H54 (cell line): ENCODE data around the gene ARID3B.

ENCODE experiments used
- DNase-seq: peaks from one replicate; pipeline ENCODE4 v3.0.0; 2011; ENCODE audit warnings: low spot score, mixed read lengths; ENCODE audit not compliant: insufficient read length
- FAIRE-seq: peaks from 3 replicates; lab custom pipeline; 2011; peaks lifted over from hg19 to GRCh38; lab: Jason Lieb, UNC
- POLR2A ChIP-seq: IDR thresholded peaks from 2 replicates; pipeline ENCODE4 v1.6.1; 2011; ENCODE audit warnings: low read depth, mild to moderate bottlenecking, low read length

The ARID3B gene

DNA sequence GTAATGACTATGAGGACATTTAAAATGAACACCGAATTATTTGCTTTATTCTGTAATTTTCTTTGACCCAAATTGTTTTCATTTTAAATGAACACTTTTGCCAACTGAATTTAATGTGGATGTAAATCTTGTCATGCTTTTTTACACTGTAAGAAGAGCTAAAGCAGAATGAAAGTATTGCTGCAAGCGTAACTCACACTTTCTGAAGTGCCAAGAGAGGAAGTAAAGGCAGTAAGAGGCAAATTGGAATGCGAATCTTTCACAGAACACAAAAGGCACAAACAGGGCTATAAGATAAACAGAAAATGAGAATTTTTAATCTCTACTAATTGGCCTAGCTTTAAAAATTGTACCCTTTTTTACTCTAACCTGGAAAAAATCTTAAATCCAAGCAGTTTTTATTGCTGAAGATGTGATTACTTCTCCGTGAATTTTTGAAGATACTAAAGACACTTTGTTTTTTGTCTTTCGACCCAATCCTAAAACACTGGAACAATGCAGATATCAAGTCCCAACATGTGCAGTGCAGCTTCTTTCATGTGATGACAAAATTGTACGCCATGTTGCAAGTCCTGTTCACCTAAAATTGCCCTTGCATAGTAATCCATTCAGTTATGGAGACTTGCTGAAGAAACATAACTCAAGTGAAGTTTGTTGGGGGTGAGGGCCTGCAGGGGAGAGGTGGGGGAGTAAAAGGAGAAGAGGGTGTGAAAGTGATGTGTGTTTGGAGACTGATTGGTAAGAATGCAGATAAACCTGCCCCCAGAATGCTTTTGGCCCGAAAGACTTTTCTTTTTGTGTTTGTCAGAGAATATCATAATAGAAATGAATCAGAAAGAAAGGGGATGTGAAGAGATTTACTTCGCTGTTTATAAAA, 1.4 kb downstream of the ARID3B start:
- no peak for DNase-seq
- TF ChIP-seq POLR2A: no peak
- FAIRE-seq: no peak

DNA sequence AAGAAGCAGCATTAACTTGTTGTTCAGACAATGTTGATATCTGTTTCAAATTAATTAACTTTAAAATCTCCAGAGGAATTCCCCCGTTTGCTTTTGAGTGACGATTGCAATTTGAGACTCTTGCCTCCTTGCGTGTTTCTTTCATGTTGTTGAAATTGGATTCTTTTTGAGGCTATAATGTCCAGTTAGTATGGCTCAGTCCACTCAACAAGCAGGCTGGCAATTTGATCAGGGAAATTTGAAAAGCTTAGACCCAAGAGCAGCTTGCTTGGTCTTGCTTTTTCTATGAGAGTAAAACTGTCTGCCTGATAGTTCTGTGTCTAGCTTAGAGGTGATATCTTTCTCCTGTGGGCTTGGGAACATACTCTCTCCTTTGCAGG, 2.0 kb downstream of the ARID3B start:
- TF ChIP-seq POLR2A: no peak
- FAIRE-seq (no peak), DNase-seq (no peak)

DNA sequence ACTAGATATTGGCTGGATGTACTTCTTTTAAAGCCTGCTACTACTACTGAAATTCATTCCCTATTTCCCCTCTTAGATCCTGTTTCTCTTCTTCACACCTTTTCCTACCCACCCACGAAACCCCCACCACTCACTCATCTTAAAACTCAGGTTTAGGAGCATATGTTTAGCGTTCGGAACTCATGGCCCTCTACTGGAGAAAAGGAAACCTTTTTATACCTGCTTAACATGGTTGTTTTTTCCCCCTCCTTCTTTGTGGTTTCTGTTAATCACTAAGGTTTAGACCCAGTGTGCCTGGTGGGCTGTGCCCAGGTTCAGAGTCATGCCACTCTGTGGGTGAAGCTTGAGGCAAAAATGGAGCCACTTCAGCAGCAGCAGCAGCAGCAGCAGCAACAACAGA, 2.6 kb downstream of the ARID3B start:
- TF ChIP-seq POLR2A: no peak
- DNase-seq (no peak), FAIRE-seq (no peak)

DNA sequence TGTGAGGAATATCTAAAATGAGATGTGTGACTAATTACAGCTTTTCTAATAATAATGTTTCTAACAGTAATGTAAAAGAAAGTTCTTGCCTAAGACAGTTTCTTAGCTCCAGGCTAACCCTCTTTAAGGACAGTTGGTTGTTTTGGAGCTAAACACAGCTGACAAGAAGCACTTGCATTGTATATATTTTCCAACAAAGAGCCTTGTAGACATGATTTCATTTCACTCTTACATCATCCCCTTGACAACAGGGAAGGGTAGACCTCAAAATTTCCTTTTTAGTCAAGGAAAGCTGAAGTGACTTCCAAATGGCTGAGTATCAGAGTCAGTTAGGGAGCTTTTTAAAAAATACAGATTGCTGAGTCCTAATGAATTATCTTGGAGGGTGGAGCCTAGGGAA, 4.1 kb downstream of the ARID3B start:
- no peak for FAIRE-seq
- TF ChIP-seq POLR2A: no peak

DNA sequence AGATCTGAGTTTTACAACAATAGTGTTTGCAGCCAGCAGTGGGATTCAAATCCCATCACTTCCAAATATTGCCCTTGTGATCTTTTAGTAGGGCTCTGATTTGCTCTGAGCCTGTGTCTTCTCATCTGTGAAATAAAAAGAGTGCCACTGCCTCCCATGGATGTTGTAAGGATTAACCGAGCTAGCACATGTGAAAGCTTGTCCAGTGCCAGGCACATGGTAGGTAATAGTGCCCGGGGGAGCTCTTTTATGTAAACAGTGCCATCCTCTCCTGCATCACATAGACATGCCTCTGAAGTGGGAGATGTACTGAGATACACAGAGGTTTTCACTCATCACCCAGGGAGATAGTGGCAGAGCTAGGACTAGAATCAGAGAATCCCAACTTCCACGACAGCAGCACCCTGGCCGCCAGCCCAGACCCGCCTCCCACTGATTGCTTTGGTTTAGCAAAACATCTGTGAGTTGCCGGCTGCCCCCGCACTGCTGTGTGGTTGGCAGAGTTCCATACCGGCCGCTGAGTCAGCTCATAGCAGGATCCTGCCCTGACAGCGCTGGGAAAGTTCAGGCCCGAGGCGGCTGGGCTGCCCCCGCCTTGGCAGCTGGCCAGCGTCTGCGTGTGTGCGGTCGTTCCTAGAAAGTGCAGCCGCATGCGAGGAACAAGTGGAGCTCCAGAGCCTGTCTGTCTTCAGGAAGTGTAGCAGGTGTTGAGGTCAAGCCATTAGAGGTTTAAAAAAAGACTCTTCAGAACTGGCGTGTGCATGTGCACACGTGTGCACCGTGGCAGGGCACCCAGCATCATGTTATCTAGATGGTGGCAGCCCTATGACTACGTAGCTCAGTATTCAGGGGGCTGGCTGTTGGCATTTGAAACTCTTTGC, 5.0 kb downstream of the ARID3B start:
- DNase-seq (peak; percentile 84), FAIRE-seq (peak; percentile 43)
- no peak for TF ChIP-seq POLR2A

More for the DNA sequence above, 4.1 kb downstream of the ARID3B start:
- DNase-seq: no peak

DNA sequence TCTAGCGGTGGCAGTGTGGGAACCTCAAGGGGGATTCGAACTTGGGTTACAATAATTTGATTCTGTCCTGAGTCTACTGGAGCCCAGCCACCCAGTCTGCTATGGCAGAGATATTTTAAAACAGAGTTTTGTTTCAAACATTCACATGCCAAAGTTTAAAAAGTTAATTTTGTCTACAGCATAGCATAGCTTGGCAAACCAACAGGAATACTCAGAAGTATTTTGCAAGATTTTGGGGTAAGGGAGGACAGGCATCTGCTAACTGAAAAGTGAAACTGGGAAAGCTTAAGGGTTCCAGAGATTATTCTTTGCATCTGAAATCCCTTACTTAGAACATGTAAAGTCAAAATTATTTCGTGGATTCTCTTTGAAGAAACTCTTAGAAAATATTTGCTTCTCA, 6.6 kb downstream of the ARID3B start:
- no peak for TF ChIP-seq POLR2A
- DNase-seq: no peak
- FAIRE-seq: no peak

DNA sequence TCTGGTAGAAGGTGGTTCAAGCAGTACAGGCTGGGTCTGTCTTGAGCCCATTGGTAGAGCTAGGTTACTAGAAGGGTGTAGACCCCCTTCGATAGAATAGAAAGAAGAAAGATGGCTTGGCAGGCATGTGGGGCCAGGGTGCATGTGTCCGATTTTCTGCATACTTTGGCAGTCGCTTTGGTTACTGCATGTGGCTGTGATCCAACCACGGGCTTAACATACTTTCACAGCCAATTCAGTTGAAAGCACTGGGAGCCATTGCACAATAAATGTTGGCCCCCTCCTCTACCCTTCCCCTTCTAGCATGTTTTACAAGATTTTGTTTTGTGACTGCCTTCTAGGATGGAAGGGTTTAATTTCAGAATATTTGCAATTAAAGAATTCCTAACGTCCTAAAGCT, 7.2 kb downstream of the ARID3B start:
- no peak for DNase-seq
- FAIRE-seq: no peak
- TF ChIP-seq POLR2A: no peak

DNA sequence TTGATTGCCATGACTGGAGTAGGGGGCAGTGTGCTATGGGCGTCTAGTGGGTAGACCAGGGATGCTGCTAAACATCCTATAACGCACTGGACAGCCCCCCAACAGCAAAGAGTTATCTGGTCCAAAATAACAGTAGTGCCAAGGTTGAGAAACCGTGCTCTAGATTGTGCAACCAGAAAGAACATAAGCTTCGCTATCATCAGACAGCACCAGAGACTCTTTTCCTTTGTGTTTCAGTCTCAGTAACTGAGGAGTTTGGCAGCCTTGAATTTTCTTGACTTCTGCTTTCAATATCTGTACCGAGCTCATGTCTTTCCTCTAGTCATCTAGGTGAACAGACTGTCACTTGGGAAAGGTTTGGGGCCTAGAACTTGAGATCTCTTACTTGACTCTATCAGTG, 8.8 kb downstream of the ARID3B start:
- TF ChIP-seq POLR2A: no peak
- DNase-seq (no peak), FAIRE-seq (no peak)

DNA sequence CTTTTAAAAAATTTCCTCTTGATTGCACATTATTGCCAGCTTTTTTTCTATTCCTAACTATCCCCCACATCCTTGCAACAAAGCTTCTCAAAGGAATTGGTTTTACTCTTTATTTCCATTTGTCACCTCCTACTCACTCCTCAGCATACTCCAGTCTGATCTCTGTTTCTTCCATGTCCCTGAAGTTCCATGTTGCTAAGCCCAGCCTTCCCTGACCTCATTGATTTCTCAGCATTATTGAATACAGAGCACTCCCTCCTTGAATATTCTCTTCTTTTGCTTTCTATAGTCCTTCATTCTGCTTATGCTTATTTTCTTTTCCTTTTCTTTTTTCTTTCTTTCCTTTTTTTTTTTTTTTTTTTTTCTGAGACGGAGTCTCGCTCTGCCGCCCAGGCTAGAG, 10.7 kb downstream of the ARID3B start:
- TF ChIP-seq POLR2A: no peak
- no peak for FAIRE-seq
- DNase-seq: no peak

DNA sequence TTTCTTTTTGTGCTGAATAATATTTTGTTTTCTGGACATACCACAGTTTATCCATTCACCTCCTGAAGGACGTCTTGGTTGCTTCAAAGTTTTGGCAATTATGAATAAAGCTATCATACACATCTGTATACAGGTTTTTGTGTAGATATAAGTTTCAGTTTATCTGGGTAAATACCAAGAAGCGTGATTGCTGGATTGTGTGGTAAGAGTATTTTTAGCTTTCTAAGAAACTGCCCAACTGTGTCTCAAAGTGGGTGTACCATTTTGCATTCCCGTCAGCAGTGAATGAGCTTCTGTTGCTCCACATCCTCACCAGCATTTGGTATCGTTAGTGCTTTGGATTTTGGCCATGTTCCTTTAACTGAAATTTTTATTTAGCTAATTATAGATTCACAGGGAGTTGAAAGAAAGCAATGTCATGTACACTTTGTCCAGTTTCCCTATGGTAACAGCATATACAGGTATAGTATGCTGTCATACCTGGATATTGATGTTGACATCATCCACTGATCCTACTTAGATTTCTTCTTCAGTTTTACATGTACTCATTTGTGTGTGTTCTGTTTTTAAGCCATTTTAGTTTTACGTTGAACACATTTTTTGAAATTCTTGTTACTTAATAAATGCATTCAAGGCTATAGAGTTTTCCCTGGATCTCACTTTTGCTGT, 11.9 kb downstream of the ARID3B start:
- no peak for FAIRE-seq
- TF ChIP-seq POLR2A: no peak
- DNase-seq: no peak

DNA sequence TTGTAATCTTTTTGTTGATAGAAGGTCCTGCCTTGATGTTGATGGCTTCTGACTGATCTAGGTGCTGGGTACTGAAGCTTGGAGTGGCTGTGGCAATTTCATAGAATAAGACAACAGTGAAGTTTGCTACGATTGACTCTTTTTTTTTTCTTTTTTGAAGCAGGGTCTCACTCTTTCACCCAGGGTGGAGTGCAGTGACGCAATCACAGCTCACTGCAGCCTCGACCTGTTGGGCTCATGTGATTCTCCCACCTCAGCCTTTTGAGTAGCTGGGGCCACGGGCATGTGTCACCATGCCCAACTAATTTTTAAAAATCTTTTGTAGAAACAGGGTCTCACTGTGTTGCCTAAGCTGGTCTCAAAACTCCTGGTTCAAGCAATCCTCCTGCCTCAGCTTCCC, 14.2 kb downstream of the ARID3B start:
- no peak for FAIRE-seq
- TF ChIP-seq POLR2A: no peak

DNA sequence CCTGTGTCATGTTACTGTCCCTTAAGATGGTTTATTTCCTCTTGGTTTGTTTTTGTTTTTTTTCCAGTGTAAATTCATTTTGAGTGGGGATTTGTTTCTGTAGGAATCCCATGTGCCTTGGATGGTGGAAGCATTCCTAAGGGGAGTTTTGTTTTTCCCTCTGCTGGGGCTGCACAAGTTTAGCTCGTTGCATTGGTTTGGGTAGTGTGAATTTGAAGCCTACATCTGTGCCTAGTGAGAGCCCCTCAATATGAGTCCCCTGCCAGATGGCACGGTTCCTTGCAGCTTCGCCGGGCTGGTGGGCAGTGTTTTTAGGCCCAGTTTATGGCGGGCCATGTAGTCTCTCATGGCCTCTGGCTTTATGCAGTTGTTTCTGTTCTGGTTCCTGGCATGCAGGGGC, 17.7 kb downstream of the ARID3B start:
- TF ChIP-seq POLR2A: no peak
- DNase-seq: no peak
- FAIRE-seq: no peak

More for the DNA sequence above, 14.2 kb downstream of the ARID3B start:
- DNase-seq: no peak

DNA sequence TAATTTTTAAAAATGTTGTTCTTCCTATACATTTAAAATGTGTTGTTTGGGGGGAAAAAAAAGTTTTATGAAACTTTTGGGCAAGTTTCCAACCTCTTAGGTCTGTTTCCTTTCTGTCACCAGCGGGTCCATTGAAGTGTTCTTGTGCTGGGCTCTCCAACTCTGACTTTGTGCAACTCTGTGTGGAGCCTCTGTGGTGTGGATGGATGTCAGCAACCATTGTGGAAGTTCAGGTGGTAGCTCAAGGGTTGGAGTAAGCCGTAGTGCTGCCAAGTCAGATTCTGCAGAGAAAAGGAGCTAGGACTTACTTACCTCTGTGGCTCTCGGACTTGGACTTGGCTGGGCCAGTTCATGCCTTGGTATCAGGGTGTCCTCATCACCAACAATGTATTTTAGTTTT, 22.4 kb downstream of the ARID3B start:
- no peak for FAIRE-seq
- DNase-seq: no peak
- TF ChIP-seq POLR2A: no peak

DNA sequence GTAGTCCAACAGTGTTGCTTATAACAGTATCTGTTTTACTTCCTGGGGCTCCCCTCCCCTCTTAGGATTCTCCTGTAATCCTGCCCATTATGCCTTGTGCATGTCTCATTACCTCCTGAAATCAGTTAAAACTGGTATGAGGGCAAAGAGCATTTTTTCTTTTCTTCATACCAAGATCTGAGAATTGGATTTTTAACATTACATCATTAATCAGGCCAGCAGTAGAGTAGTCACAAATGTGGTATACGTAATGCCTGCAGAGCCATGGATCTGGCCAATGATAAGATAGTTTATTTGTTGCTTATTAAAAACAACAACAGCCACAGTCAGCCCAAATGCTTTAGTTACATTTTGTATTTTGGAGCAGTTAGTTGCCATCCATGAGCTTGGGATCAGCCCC, 23.2 kb downstream of the ARID3B start:
- FAIRE-seq (no peak), DNase-seq (no peak)
- TF ChIP-seq POLR2A: no peak
